Mesenchymal stem cell (in vitro differentiated cells and primary cell): ENCODE results near the gene CFDP1.
"Not testable (repeated sequence)": the region's sequence is repeated elsewhere in the genome, so short reads cannot be mapped to it uniquely, and the experiment has no call there.

Experiments used
- DNase-seq: peaks from one replicate; pipeline ENCODE4 v3.0.0-alpha.2; 2013
- H2AFZ ChIP-seq: one replicate; pipeline ENCODE4 v1.6.1; 2013; ENCODE audit warnings: low read depth, mild to moderate bottlenecking, control low read depth, inconsistent platforms, low read length, moderate library complexity
- H2AK5ac ChIP-seq: 2 replicates; pipeline ENCODE4 v1.6.1; 2013; ENCODE audit warnings: low read length, moderate library complexity, mild to moderate bottlenecking, inconsistent platforms; ENCODE audit not compliant: severe bottlenecking
- H2BK120ac ChIP-seq: one replicate; pipeline ENCODE4 v1.6.1; 2013; ENCODE audit warnings: low read depth, mild to moderate bottlenecking, inconsistent platforms, low read length, moderate library complexity
- H2BK12ac ChIP-seq, 2 experiments: one replicate each; pipeline ENCODE4 v1.6.1; 2013; ENCODE audit warnings: inconsistent platforms in 2 of 2, low read length in 2 of 2, mild to moderate bottlenecking in 2 of 2, moderate library complexity in 2 of 2, control low read depth in 1 of 2
- H2BK15ac ChIP-seq: one replicate; pipeline ENCODE4 v1.6.1; 2013; ENCODE audit warnings: mild to moderate bottlenecking, low read depth, inconsistent platforms; ENCODE audit not compliant: poor library complexity, severe bottlenecking
- H2BK5ac ChIP-seq: 2 replicates; pipeline ENCODE4 v1.6.1; 2013; ENCODE audit warnings: low read depth, mild to moderate bottlenecking, low read length, control low read depth, inconsistent platforms; ENCODE audit not compliant: poor library complexity, severe bottlenecking
- H3K14ac ChIP-seq, 2 experiments: one replicate each; pipeline ENCODE4 v1.6.1; 2013; ENCODE audit warnings: inconsistent platforms in 2 of 2, low read length in 2 of 2, control low read depth in 1 of 2, mild to moderate bottlenecking in 1 of 2, moderate library complexity in 1 of 2
- H3K18ac ChIP-seq, 2 experiments: one replicate each; pipeline ENCODE4 v1.6.1; 2013; ENCODE audit warnings: inconsistent platforms in 2 of 2, low read length in 2 of 2, control low read depth in 1 of 2, low read depth in 1 of 2, mild to moderate bottlenecking in 1 of 2
- H3K23ac ChIP-seq, 2 experiments: one replicate each; pipeline ENCODE4 v1.6.1; 2013; ENCODE audit warnings: inconsistent platforms in 2 of 2, low read length in 2 of 2, mild to moderate bottlenecking in 2 of 2, moderate library complexity in 2 of 2, control low read depth in 1 of 2
- H3K27ac ChIP-seq: 2 replicates; pipeline ENCODE4 v1.5.1; 2013; ENCODE audit warnings: mild to moderate bottlenecking, moderate library complexity, low read length, control low read depth, inconsistent platforms; ENCODE audit not compliant: poor library complexity, severe bottlenecking
- H3K27me3 ChIP-seq, 2 experiments: 2 replicates each; pipeline versions ENCODE4 v1.6.1 to v1.7.0; 2013; ENCODE audit warnings: low read length in 2 of 2, mild to moderate bottlenecking in 2 of 2, moderate library complexity in 2 of 2, control low read depth in 1 of 2, inconsistent platforms in 1 of 2; ENCODE audit not compliant: control insufficient read depth in 1 of 2, insufficient read depth in 1 of 2
- H3K36me3 ChIP-seq, 2 experiments: 2 replicates each; pipeline versions ENCODE4 v1.6.1 to v1.7.0; 2013; ENCODE audit warnings: low read length in 2 of 2, control low read depth in 1 of 2, inconsistent platforms in 1 of 2, low read depth in 1 of 2, mild to moderate bottlenecking in 1 of 2; ENCODE audit not compliant: insufficient read depth in 2 of 2, control insufficient read depth in 1 of 2
- H3K4ac ChIP-seq, 2 experiments: one replicate each; pipeline ENCODE4 v1.6.1; 2013; ENCODE audit warnings: inconsistent platforms in 2 of 2, low read length in 2 of 2, mild to moderate bottlenecking in 2 of 2, moderate library complexity in 2 of 2, control low read depth in 1 of 2, low read depth in 1 of 2
- H3K4me1 ChIP-seq: 2 replicates; pipeline ENCODE4 v1.6.1; 2013; ENCODE audit warnings: low read depth, low read length, control low read depth; ENCODE audit not compliant: control insufficient read depth, insufficient read depth
- H3K4me2 ChIP-seq: 2 replicates; pipeline ENCODE4 v1.6.1; 2013; ENCODE audit warnings: low read length, mild to moderate bottlenecking, inconsistent platforms; ENCODE audit not compliant: poor library complexity, severe bottlenecking
- H3K4me3 ChIP-seq, 2 experiments: 2 replicates each; pipeline versions ENCODE4 v1.5.1 to v1.7.0; 2013; ENCODE audit warnings: low read length in 2 of 2, mild to moderate bottlenecking in 2 of 2, control low read depth in 1 of 2, low read depth in 1 of 2; ENCODE audit not compliant: insufficient read depth in 1 of 2
- H3K79me1 ChIP-seq: replicated peaks from 2 replicates; pipeline ENCODE4 v1.6.1; 2013; ENCODE audit warnings: mild to moderate bottlenecking, control low read depth, low read length, inconsistent platforms; ENCODE audit not compliant: poor library complexity, severe bottlenecking
- H3K9ac ChIP-seq: 2 replicates; pipeline ENCODE4 v1.7.0; 2013; ENCODE audit warnings: mild to moderate bottlenecking, low read length, moderate library complexity
- H3K9me3 ChIP-seq: 2 replicates; pipeline ENCODE4 v1.7.0; 2013; ENCODE audit warnings: mild to moderate bottlenecking, low read length; ENCODE audit not compliant: control insufficient read depth
- H4K8ac ChIP-seq: one replicate; pipeline ENCODE4 v1.6.1; 2013; ENCODE audit warnings: inconsistent platforms, mild to moderate bottlenecking, low read length, moderate library complexity
- H4K91ac ChIP-seq: one replicate; pipeline ENCODE4 v1.6.1; 2013; ENCODE audit warnings: mild to moderate bottlenecking, low read length, inconsistent platforms
- WGBS: methylation state at CpG from one replicate; pipeline ENCODE4 v1.1.7; 2013; ENCODE audit warnings: mixed read lengths; 5-methylcytosine and 5-hydroxymethylcytosine counted together

CFDP1 gene

GRCh38 chr16:75457485-75458021 is 24.2 kb upstream of the CFDP1 start:
- Histone ChIP-seq H2BK15ac (no peak overlapping the region), H2BK12ac (no peak overlapping the region), H2BK120ac (no peak overlapping the region), H2BK5ac (no peak overlapping the region), H3K36me3 (peaks cover 0 to 8% of the 10 kb centered on the region in 2 experiments), H2AK5ac (no peak overlapping the region), H3K27ac (no peak overlapping the region), H3K4me2 (no peak overlapping the region), H3K9ac (no peak overlapping the region), H3K18ac (no peak overlapping the region), H3K9me3 (no peaks in the 10 kb centered on the region), H4K91ac (no peak overlapping the region), H2AFZ (no peak overlapping the region), H3K23ac (no peak overlapping the region), H3K14ac (no peak overlapping the region), H3K4me3 (no peak overlapping the region), H3K79me1 (peaks cover 21% of the 10 kb centered on the region), H3K27me3 (no peaks in the 10 kb centered on the region), H4K8ac (no peak overlapping the region), H3K4ac (no peak overlapping the region), H3K4me1 (peaks cover 14% of the 10 kb centered on the region)
- no peak for DNase-seq
- WGBS: 94% methylated on average over 4 of the region's 5 CpGs

DNA sequence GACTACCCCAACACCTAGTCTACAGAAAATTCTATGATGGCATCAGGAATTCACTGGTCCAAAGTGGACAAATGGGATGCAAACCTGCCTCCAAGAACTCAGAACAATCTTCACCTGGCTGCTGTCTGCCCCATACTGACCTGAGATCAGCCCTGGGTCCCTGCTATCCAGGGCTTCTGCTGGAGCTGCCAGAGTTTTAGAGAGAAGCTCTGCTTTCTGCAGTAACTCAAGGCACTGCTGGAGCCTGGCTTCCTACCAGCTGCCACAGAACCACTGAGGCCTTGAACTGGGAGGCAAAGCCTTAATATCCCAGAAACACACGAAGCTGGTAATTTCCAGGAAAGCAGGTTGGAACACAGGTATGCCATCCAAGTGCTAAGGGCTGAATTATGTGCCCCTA is 23.7 kb upstream of the CFDP1 start:
- Histone ChIP-seq H3K9ac (no peak overlapping the region), H2BK15ac (no peak overlapping the region), H3K4ac (no peak overlapping the region), H3K36me3 (peaks cover 0 to 12% of the 10 kb centered on the region in 2 experiments), H3K9me3 (no peaks in the 10 kb centered on the region), H3K27ac (no peak overlapping the region), H3K4me1 (peaks cover 16% of the 10 kb centered on the region), H2AFZ (no peak overlapping the region), H2BK12ac (no peak overlapping the region), H2BK120ac (no peak overlapping the region), H3K79me1 (peaks cover 21% of the 10 kb centered on the region), H2AK5ac (no peak overlapping the region), H3K4me2 (no peak overlapping the region), H3K23ac (no peak overlapping the region), H3K4me3 (no peak overlapping the region), H4K91ac (no peak overlapping the region), H3K18ac (no peak overlapping the region), H3K27me3 (no peaks in the 10 kb centered on the region), H2BK5ac (no peak overlapping the region), H3K14ac (no peak overlapping the region), H4K8ac (no peak overlapping the region)
- WGBS: 100% methylated on average over 1 of the region's 1 CpG
- DNase-seq: no peak

DNA sequence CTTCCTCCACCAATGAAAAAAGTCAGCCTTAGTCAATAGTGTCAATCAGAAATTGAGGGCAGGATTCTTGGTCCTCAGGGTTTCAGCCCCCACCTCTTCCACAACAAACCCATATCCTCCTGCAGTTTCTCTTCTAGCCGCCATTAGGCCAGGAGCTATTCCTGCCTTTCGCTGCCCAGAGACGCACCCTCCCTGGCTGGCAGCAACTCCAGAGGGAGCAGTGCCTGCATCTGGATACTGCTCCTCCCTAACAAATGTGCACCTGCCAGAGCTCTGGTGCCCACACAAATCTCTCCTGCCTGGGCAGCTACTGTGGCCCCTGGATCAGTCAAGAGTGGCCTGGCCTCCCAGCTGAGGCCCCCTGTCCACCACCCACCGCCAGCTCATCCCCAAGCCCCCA is 23.2 kb upstream of the CFDP1 start:
- H3K4me3 ChIP-seq, H3K9me3 ChIP-seq, H3K23ac ChIP-seq, H3K27me3 ChIP-seq, H2BK15ac ChIP-seq, H4K91ac ChIP-seq, H2BK12ac ChIP-seq, H3K14ac ChIP-seq, H2BK120ac ChIP-seq, H3K4me2 ChIP-seq, DNase-seq, H2AFZ ChIP-seq, H3K27ac ChIP-seq, H4K8ac ChIP-seq, H3K9ac ChIP-seq, H2AK5ac ChIP-seq, H3K4ac ChIP-seq, H2BK5ac ChIP-seq, H3K18ac ChIP-seq: not testable (repeated sequence)
- Histone ChIP-seq H3K36me3 (peaks cover 0 to 14% of the 10 kb centered on the region in 2 experiments), H3K4me1 (peaks cover 16% of the 10 kb centered on the region), H3K79me1 (peaks cover 23% of the 10 kb centered on the region)
- WGBS: 91% methylated on average over 4 of the region's 4 CpGs

DNA sequence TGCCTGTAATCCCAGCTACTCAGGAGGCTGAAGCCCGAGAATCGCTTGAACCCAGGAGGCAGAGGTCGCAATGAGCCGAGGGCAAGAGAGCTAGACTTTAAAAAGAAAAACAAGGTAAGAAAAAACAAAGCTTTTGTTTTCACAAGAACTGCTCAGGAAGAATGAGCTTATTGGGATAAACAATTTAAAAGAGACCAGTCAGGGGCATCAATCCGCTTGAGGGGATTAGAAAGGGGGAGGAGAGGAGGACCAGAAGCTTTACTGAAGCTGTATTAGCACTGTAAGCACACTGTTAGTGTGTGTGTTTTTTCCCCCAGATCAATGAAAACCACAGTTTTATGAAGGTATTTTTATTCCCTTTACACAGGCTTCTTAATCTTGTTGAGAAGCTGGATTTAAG is 22.4 kb upstream of the CFDP1 start:
- H2BK5ac ChIP-seq: no peak overlapping the region

More for the DNA sequence above, 22.4 kb upstream of the CFDP1 start:
- Histone ChIP-seq H3K18ac (no peak overlapping the region), H3K4ac (no peak overlapping the region), H3K27ac (no peak overlapping the region), H2BK12ac (no peak overlapping the region), H3K14ac (no peak overlapping the region), H3K4me2 (no peak overlapping the region), H3K4me3 (no peak overlapping the region), H3K23ac (no peak overlapping the region), H2BK120ac (no peak overlapping the region), H2BK15ac (no peak overlapping the region), H3K79me1 (peaks cover 30% of the 10 kb centered on the region), H3K9ac (no peak overlapping the region), H4K91ac (no peak overlapping the region), H3K27me3 (no peaks in the 10 kb centered on the region), H4K8ac (no peak overlapping the region), H2AFZ (no peak overlapping the region), H3K9me3 (no peaks in the 10 kb centered on the region), H3K4me1 (peaks cover 16% of the 10 kb centered on the region), H3K36me3 (peaks cover 3 to 17% of the 10 kb centered on the region in 2 experiments), H2AK5ac (no peak overlapping the region)
- 86% methylated on average over 5 of the region's 5 CpGs for WGBS
- no peak for DNase-seq
